HG03280 (cell line): ENCODE results near the gene DDX1.

Source experiments
- ATAC-seq: cut with Tn5 transposase; IDR thresholded peaks from one replicate; pipeline ENCODE4 v1.9.1; 2021; ENCODE audit warnings: mild to moderate bottlenecking, moderate library complexity; ENCODE audit not compliant: unreplicated experiment

DDX1 gene

DNA sequence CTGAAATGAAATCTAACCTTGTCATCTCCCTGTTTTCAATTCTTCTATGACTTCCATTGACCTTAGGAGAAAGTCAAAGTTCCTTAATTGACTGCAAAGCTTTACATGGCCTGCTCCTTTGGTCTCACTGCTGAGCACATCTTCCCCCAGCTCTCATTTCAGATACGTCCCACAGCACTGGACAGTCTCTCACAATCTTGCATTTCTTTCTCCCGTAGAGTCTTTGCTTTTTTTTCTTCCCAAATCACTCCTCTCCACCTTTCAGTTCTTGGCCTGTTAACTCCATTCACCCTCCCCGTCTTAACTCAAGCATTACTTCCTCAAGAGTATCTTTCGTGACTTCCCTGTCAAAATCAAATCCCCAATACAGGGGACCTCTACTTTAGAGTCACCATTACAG, 67.2 kb downstream of the DDX1 start:
- no peak for ATAC-seq

DNA sequence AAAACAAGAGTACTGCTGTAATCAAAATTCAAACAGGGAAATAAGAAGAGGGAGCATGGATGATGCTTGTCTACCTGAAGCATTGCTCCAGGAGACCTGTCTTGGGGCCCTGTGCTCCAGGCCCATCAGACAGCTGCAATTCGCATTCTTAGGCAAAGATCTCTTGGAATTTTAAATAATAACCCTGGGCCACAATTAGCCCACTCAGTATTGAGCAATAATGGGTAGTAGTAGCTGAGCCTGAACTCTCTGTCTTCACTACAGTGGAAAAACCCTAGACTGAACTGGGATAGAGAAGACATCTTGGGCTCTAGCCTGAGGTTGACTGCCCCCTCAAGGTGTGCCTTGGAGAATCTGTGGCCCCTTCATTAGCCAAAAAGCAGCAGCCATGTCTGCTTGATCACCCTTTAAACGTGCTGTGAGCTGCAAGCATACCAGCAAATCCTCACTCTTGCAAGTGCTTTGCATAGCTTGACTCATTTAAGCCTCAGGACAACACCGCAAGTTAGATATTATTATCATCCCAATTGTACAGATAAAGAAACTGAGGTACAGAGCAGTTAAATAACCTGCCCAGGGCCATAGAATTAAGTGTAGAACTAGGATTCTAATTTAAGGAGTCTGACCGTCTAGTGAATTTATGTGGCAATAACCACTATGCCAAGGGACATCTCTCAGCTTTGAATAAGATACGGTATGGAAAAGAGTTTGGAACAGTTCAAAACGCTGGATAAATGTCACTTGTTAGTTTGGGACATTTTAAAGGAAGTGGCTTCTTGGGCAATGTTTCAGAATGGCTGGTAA, 69.0 kb downstream of the DDX1 start:
- no peak for ATAC-seq

- no peak for ATAC-seq
Observed at GRCh38 chr2:15661295-15661569, 69.6 kb downstream of the DDX1 start.

GRCh38 chr2:15662026-15662425, 70.4 kb downstream of the DDX1 start:
- ATAC-seq = no peak

DNA sequence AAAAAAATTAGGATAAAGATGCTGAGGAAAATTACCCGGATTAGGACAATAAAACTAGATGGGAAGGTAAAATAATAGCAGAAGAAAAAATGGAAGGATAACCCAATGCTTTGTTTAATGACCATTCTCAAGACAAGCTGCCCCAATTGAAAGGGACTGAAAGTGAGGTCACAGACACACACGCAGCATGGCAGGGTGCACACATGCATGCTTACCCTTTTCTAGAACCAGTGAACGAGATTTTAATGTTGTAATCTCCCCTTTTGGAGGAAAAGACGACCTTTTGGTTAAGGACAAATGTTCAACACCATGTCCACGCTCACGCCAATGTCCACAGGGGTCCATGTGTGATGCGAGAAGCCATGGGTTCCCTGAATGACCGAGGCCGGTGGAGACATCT, 70.9 kb downstream of the DDX1 start:
- ATAC-seq = no peak

GRCh38 chr2:15663802-15664201, 72.1 kb downstream of the DDX1 start:
- ATAC-seq = no peak

GRCh38 chr2:15664273-15665066, 72.8 kb downstream of the DDX1 start:
- ATAC-seq = no peak

- no peak for ATAC-seq
Observed at GRCh38 chr2:15665067-15665942, 73.6 kb downstream of the DDX1 start.

GRCh38 chr2:15665943-15666460, 74.3 kb downstream of the DDX1 start:
- ATAC-seq = no peak

GRCh38 chr2:15666861-15667808, 75.5 kb downstream of the DDX1 start:
- ATAC-seq = no peak

DNA sequence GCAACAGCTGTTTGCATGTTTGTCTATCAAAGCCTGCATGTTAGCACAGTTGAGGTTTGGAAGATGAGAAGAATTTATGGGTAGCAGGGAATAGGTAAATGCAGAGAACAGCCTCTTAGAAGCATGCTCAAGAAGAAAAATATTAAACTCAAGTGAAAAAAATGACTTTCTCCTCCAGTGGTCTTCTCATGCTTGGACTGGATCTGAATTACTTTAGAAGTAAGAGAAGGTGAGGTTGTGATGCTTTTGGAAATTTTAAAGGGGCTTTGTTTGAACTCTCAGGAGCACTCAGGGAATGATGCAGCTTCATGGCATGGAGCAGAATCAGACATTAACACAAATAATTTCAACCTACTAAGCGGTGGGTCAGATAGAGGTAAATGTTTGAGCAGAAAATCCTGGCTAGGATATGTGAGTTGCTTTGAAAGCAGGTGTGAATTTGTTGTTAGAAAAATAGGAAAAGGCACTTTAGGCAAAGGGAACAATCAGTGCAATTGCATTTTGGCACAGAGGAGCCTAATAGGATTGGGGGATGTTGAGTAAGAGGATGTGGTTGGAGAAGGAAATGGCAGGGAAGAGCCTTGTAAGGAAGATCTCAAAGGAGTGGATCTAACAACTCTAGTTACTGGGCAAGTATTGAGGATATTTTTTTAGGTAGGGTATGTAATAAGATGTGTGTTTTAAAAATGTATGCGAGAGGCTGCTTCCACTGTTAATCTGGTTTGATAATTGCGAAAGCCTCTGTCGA, 76.3 kb downstream of the DDX1 start:
- ATAC-seq = no peak

- ATAC-seq = no peak
Observed at GRCh38 chr2:15668611-15669305, 77.1 kb downstream of the DDX1 start.

DNA sequence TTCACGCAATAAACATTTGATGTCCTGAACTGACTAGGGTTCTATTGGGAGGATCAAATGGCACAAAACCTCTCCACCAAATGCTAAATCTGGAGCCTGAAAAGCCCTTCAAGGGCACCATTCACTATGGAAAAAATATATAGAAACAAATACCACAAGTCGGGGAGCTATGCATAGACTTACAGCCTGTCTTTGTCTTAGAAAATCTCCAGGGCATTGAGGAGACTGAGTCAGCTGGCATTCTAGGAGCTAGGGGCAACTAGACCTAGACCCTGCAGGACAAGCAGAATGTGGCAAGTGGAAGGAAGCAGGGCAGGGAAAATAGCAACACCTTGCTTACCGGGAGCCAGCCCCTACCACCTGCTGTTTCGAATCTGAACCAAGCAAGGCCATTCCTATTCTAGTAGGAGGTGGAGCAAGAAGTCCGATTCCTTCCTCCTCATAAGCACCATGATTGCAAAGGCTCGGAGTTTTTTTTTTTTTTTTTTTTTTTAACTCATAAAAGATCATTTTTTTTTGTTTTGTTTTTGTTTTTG, 77.8 kb downstream of the DDX1 start:
- ATAC-seq = no peak

GRCh38 chr2:15670469-15670868, 78.8 kb downstream of the DDX1 start:
- no peak for ATAC-seq

GRCh38 chr2:15670981-15671380, 79.3 kb downstream of the DDX1 start:
- no peak for ATAC-seq

GRCh38 chr2:15671409-15671808, 79.7 kb downstream of the DDX1 start:
- no peak for ATAC-seq

GRCh38 chr2:15671842-15672815, 80.5 kb downstream of the DDX1 start:
- no peak for ATAC-seq
